MCF 10A (cell line): ENCODE measurements around the gene TCIRG1. TPM values are rescaled to one million over a fixed set of nuclear protein-coding genes. Genes with fewer than 3 reads are reported as not detected.

Experiments
- BruUV-seq: library from RNA; stranded (reverse); fragments of 400-500 nt; replicated peaks from 2 replicates; lab custom pipeline; 2021; lab: Mats Ljungman, UMichigan
- CTCF ChIA-PET: fragments of 300-600 bp; sonication (Branson Sonifier 250); formaldehyde crosslinking; extraction: SDS; loops from one replicate; lab custom pipeline; 2021; ENCODE audit warnings: antibody characterized with exemption, inconsistent platforms; lab: Yijun Ruan, JAX
- POLR2A ChIA-PET: fragments of 300-600, 350-650 bp; sonication (Branson Sonifier 250); formaldehyde crosslinking; extraction: SDS; loops from one replicate; lab custom pipeline; 2020; ENCODE audit warnings: antibody characterized with exemption, inconsistent platforms; lab: Yijun Ruan, JAX
- DNase-seq: peaks from one replicate; pipeline ENCODE4 v3.0.0-alpha.2; 2018; ENCODE audit not compliant: unreplicated experiment
- H3K27ac Mint-ChIP-seq: one replicate; pipeline ENCODE4 v1.8.0; 2022; ENCODE audit warnings: mild to moderate bottlenecking, low read depth, mixed read lengths; ENCODE audit not compliant: unreplicated experiment
- H3K27me3 Mint-ChIP-seq: one replicate; pipeline ENCODE4 v1.8.0; 2022; ENCODE audit warnings: mixed read lengths; ENCODE audit not compliant: insufficient read depth, unreplicated experiment
- H3K36me3 Mint-ChIP-seq: one replicate; pipeline ENCODE4 v1.8.0; 2022; ENCODE audit warnings: mild to moderate bottlenecking, moderate library complexity, mixed read lengths; ENCODE audit not compliant: insufficient read depth, unreplicated experiment
- H3K4me1 Mint-ChIP-seq: one replicate; pipeline ENCODE4 v1.8.0; 2022; ENCODE audit warnings: mixed read lengths; ENCODE audit not compliant: insufficient read depth, unreplicated experiment
- H3K4me3 Mint-ChIP-seq: one replicate; pipeline ENCODE4 v1.8.0; 2022; ENCODE audit warnings: mild to moderate bottlenecking, moderate library complexity, mixed read lengths; ENCODE audit not compliant: unreplicated experiment
- H3K9me3 Mint-ChIP-seq: one replicate; pipeline ENCODE4 v1.8.0; 2022; ENCODE audit warnings: mixed read lengths; ENCODE audit not compliant: unreplicated experiment
- CTCF ChIP-seq: fragments of 200-600 bp; IDR thresholded peaks from one replicate; pipeline ENCODE4 v1.8.0; 2022; ENCODE audit warnings: antibody characterized with exemption, mild to moderate bottlenecking; ENCODE audit not compliant: unreplicated experiment
- intact Hi-C: fragments of 100-400 bp; cut with micrococcal nuclease; formaldehyde crosslinking; loops from 2 replicates; pipeline ENCODE4 v1.14.1; 2022
- total RNA-seq: library from RNA; stranded (reverse); gene quantifications from 2 replicates; pipeline ENCODE4 v1.2.3, GENCODE V29; 2022

The TCIRG1 gene
- total RNA-seq, 1 experiment from 2014 or later = 12.3 TPM

GRCh38 chr11:68022531-68022930, 16.3 kb upstream of the TCIRG1 start:
- H3K9me3 Mint-ChIP-seq = no peaks in the 10 kb centered on the region
- intact Hi-C loops = no loop called here
- H3K36me3 Mint-ChIP-seq = peaks cover 71% of the 10 kb centered on the region
- no peak overlapping the region for H3K4me3 Mint-ChIP-seq
- ChIA-PET POLR2A (interaction anchor here (1.2 to 6.4 kb wide), 2 partner anchors 8 to 13 kb away, joined by 5 to 46 read pairs; partner anchors contain the start of genes ALDH3B1 and NDUFS8), CTCF (interaction anchor here (0.7 to 4.1 kb wide), 4 partner anchors 8 to 21 kb away, joined by 3 to 34 read pairs (median 4); partner anchors contain the start of genes ALDH3B1 and NDUFS8)
- no peak for TF ChIP-seq CTCF
- DNase-seq = no peak
- no peaks in the 10 kb centered on the region for H3K27me3 Mint-ChIP-seq
- H3K4me1 Mint-ChIP-seq = peaks cover 27% of the 10 kb centered on the region
- H3K27ac Mint-ChIP-seq = no peak overlapping the region
- no TSS peak for BruUV-seq

GRCh38 chr11:68024508-68024907, 14.3 kb upstream of the TCIRG1 start:
- no peak for TF ChIP-seq CTCF
- intact Hi-C loops = no loop called here
- DNase-seq = no peak
- H3K4me1 Mint-ChIP-seq = peaks cover 34% of the 10 kb centered on the region
- BruUV-seq = no TSS peak
- no peak overlapping the region for H3K4me3 Mint-ChIP-seq
- no peak overlapping the region for H3K27ac Mint-ChIP-seq
- peaks cover 65% of the 10 kb centered on the region for H3K36me3 Mint-ChIP-seq
- ChIA-PET POLR2A (interaction anchor here (1.4 to 6.4 kb wide), 2 partner anchors 11 to 15 kb away, joined by 5 to 46 read pairs; partner anchors contain the start of gene ALDH3B1), CTCF (interaction anchor here (1.2 kb wide), 1 partner anchor 22 kb away, joined by 5 read pairs; no protein-coding TSS in a partner anchor)
- no peaks in the 10 kb centered on the region for H3K27me3 Mint-ChIP-seq
- no peaks in the 10 kb centered on the region for H3K9me3 Mint-ChIP-seq

GRCh38 chr11:68025047-68025446, 13.8 kb upstream of the TCIRG1 start:
- Mint-ChIP-seq H3K27me3 (no peaks in the 10 kb centered on the region), H3K36me3 (peaks cover 63% of the 10 kb centered on the region), H3K4me1 (peaks cover 32% of the 10 kb centered on the region), H3K9me3 (no peaks in the 10 kb centered on the region), H3K4me3 (no peak overlapping the region), H3K27ac (no peak overlapping the region)
- no peak for TF ChIP-seq CTCF
- ChIA-PET POLR2A (no interaction called here), CTCF (interaction anchor here (0.6 to 1.2 kb wide), 2 partner anchors 23 to 32 kb away, joined by 4 to 5 read pairs; no protein-coding TSS in a partner anchor)
- BruUV-seq = no TSS peak
- intact Hi-C loops = no loop called here
- no peak for DNase-seq

GRCh38 chr11:68026391-68027105, 12.3 kb upstream of the TCIRG1 start:
- intact Hi-C loops = no loop called here
- ChIA-PET POLR2A (interaction anchor here (0.7 to 1.4 kb wide), 3 partner anchors 14 to 16 kb away, joined by 3 to 5 read pairs (median 3); partner anchors contain the start of gene ALDH3B1), CTCF (interaction anchor here (1.0 kb wide), 1 partner anchor 17 kb away, joined by 3 read pairs; no protein-coding TSS in a partner anchor)
- H3K36me3 Mint-ChIP-seq = peaks cover 54% of the 10 kb centered on the region
- H3K9me3 Mint-ChIP-seq = no peaks in the 10 kb centered on the region
- no peaks in the 10 kb centered on the region for H3K27me3 Mint-ChIP-seq
- peaks cover 23% of the 10 kb centered on the region for H3K4me1 Mint-ChIP-seq
- no TSS peak for BruUV-seq
- H3K27ac Mint-ChIP-seq = no peak overlapping the region
- no peak for DNase-seq
- no peak overlapping the region for H3K4me3 Mint-ChIP-seq
- TF ChIP-seq CTCF = no peak
